ENCODE measurements around the gene MPPE1. TPM values are rescaled to one million over a fixed set of nuclear protein-coding genes. Genes with fewer than 3 reads are reported as not detected.
"Not testable (repeated sequence)": the region's sequence is repeated elsewhere in the genome, so short reads cannot be mapped to it uniquely, and the experiment has no call there.

Gene MPPE1
- total and polyA plus RNA-seq, 2 experiments from 2014 or later = 45.5 to 59.3 TPM

GRCh38 chr18:11925800-11926481 is 17.8 kb upstream of the MPPE1 start:
- Histone ChIP-seq H3K4me3 (no peak overlapping the region), H3K79me2 (no peaks in the 10 kb centered on the region), H3K9me2 (replicated peaks; ENCODE audit: insufficient read depth) (no peaks in the 10 kb centered on the region), H3K9me3 (ENCODE audit: low read depth) (no peaks in the 10 kb centered on the region), H3K27ac (no peak overlapping the region), H2AFZ (no peak overlapping the region), H3K36me3 (replicated peaks; ENCODE audit: insufficient read depth, low read depth) (no peaks in the 10 kb centered on the region), H3K4me1 (ENCODE audit: insufficient read depth) (no peaks in the 10 kb centered on the region), H3K4me2 (no peak overlapping the region), H3K27me3 (no peaks in the 10 kb centered on the region), H4K20me1 (ENCODE audit: insufficient read depth, poor library complexity, severe bottlenecking) (no peaks in the 10 kb centered on the region)
- WGBS (ENCODE audit: low lambda C conversion rate, missing lambda C conversion rate) = 43% methylated on average over 12 of the region's 12 CpGs
- DNase-seq (ENCODE audit: low spot score) = no peak
- TF ChIP-seq EZH2 (IDR thresholded peaks at IDR 0.05; ENCODE audit: borderline replicate concordance) (no peak), CTCF (IDR thresholded peaks at IDR 0.05; ENCODE audit: poor library complexity) (no peak), EZH2phosphoT487 (IDR thresholded peaks at IDR 0.05; ENCODE audit: low read depth, severe bottlenecking, unreplicated experiment) (no peak)

GRCh38 chr18:11923450-11923849 is 15.3 kb upstream of the MPPE1 start:
- H3K4me3 ChIP-seq = no peak overlapping the region
- WGBS (ENCODE audit: low lambda C conversion rate, missing lambda C conversion rate) = 91% methylated on average over 3 of the region's 3 CpGs
- no peak overlapping the region for H3K4me2 ChIP-seq
- H3K4me1 ChIP-seq (ENCODE audit: insufficient read depth) = no peaks in the 10 kb centered on the region
- TF ChIP-seq CTCF (IDR thresholded peaks at IDR 0.05; ENCODE audit: poor library complexity) = no peak
- TF ChIP-seq EZH2phosphoT487 (IDR thresholded peaks at IDR 0.05; ENCODE audit: low read depth, severe bottlenecking, unreplicated experiment) = no peak
- TF ChIP-seq EZH2 (IDR thresholded peaks at IDR 0.05; ENCODE audit: borderline replicate concordance) = no peak
- H3K79me2 ChIP-seq = no peaks in the 10 kb centered on the region
- no peak for DNase-seq (ENCODE audit: low spot score)
- H3K36me3 ChIP-seq (replicated peaks; ENCODE audit: insufficient read depth, low read depth) = no peaks in the 10 kb centered on the region
- H2AFZ ChIP-seq = no peak overlapping the region
- H4K20me1 ChIP-seq (ENCODE audit: insufficient read depth, poor library complexity, severe bottlenecking) = no peaks in the 10 kb centered on the region
- H3K9me3 ChIP-seq (ENCODE audit: low read depth) = no peaks in the 10 kb centered on the region
- no peak overlapping the region for H3K27ac ChIP-seq
- no peaks in the 10 kb centered on the region for H3K27me3 ChIP-seq
- no peaks in the 10 kb centered on the region for H3K9me2 ChIP-seq (replicated peaks; ENCODE audit: insufficient read depth)

GRCh38 chr18:11919522-11919921 is 11.4 kb upstream of the MPPE1 start:
- H3K4me2 ChIP-seq; H3K79me2 ChIP-seq; H3K4me1 ChIP-seq (ENCODE audit: insufficient read depth); H4K20me1 ChIP-seq (ENCODE audit: insufficient read depth, poor library complexity, severe bottlenecking); H3K4me3 ChIP-seq; H3K27ac ChIP-seq; H3K9me3 ChIP-seq (ENCODE audit: low read depth); H3K9me2 ChIP-seq (replicated peaks; ENCODE audit: insufficient read depth); DNase-seq (ENCODE audit: low spot score); H2AFZ ChIP-seq; H3K27me3 ChIP-seq; H3K36me3 ChIP-seq (replicated peaks; ENCODE audit: insufficient read depth, low read depth): not testable (repeated sequence)
- 98% methylated on average over 5 of the region's 5 CpGs for WGBS (ENCODE audit: low lambda C conversion rate, missing lambda C conversion rate)

GRCh38 chr18:11916880-11917279 is 8.8 kb upstream of the MPPE1 start:
- H2AFZ ChIP-seq; H3K4me2 ChIP-seq; H3K27ac ChIP-seq; H4K20me1 ChIP-seq (ENCODE audit: insufficient read depth, poor library complexity, severe bottlenecking); H3K36me3 ChIP-seq (replicated peaks; ENCODE audit: insufficient read depth, low read depth); H3K27me3 ChIP-seq; H3K4me3 ChIP-seq; H3K79me2 ChIP-seq; DNase-seq (ENCODE audit: low spot score); H3K9me3 ChIP-seq (ENCODE audit: low read depth); H3K4me1 ChIP-seq (ENCODE audit: insufficient read depth); H3K9me2 ChIP-seq (replicated peaks; ENCODE audit: insufficient read depth): not testable (repeated sequence)
- WGBS (ENCODE audit: low lambda C conversion rate, missing lambda C conversion rate) = 79% methylated on average over 4 of the region's 4 CpGs

All from hepatocyte (in vitro differentiated cells).